Measurements from ENCODE around the gene ZFAND2B.
"Not testable (repeated sequence)": the region's sequence is repeated elsewhere in the genome, so short reads cannot be mapped to it uniquely, and the experiment has no call there.

The ZFAND2B gene

GRCh38 chr2:219176818-219177551 lies 29.6 kb upstream of the ZFAND2B start, which contains the start of gene CNPPD1:
Gene CNPPD1 (minus strand): TSS chr2:219176925. CDS start chr2:219176828, 97 bp downstream.
- peak; percentile 96 for DNase-seq

- peak; percentile 91 for DNase-seq
These were observed 28.8 kb upstream of the ZFAND2B start, which contains the start of gene RETREG2 for GRCh38 chr2:219177552-219178376. Gene RETREG2 (plus strand): TSS chr2:219178275. CDS start chr2:219178353, 78 bp downstream.

- peak; percentile 81 for DNase-seq
These were observed 28.0 kb upstream of the ZFAND2B start for GRCh38 chr2:219178377-219179175.

- no peak for DNase-seq
These were observed 26.7 kb upstream of the ZFAND2B start for GRCh38 chr2:219179601-219180465.

- no peak for DNase-seq
These were observed 25.6 kb upstream of the ZFAND2B start for GRCh38 chr2:219180961-219181360.

GRCh38 chr2:219181531-219181930 lies 25.1 kb upstream of the ZFAND2B start:
- no peak for DNase-seq

- DNase-seq = no peak
These were observed 24.0 kb upstream of the ZFAND2B start for GRCh38 chr2:219182331-219183150.

GRCh38 chr2:219183151-219183772 lies 23.3 kb upstream of the ZFAND2B start:
- no peak for DNase-seq

GRCh38 chr2:219184121-219184520 lies 22.5 kb upstream of the ZFAND2B start:
- DNase-seq = no peak

- no peak for DNase-seq
These were observed 19.7 kb upstream of the ZFAND2B start for GRCh38 chr2:219186754-219187456.

GRCh38 chr2:219197388-219197787 lies 9.2 kb upstream of the ZFAND2B start:
- DNase-seq = no peak

- DNase-seq = no peak
These were observed 7.6 kb upstream of the ZFAND2B start for GRCh38 chr2:219198974-219199373.

- no peak for DNase-seq
These were observed 6.9 kb upstream of the ZFAND2B start for GRCh38 chr2:219199470-219200211.

- DNase-seq = not testable (repeated sequence)
These were observed 5.9 kb upstream of the ZFAND2B start for GRCh38 chr2:219200502-219201326.

- not testable (repeated sequence) for DNase-seq
These were observed 5.3 kb upstream of the ZFAND2B start for GRCh38 chr2:219201331-219201730.

GRCh38 chr2:219204425-219205164 lies 2.0 kb upstream of the ZFAND2B start:
- DNase-seq = no peak

GRCh38 chr2:219205165-219205538 lies 1.4 kb upstream of the ZFAND2B start:
- no peak for DNase-seq

- DNase-seq = no peak
These were observed 628 bp upstream of the ZFAND2B start for GRCh38 chr2:219205981-219206327.

Data from activated effector memory CD4-positive, alpha-beta T cell treated with anti-CD3 and anti-CD28 coated beads, Interleukin-2, amount 50 U/mL, for 16 hours (primary cell).